HepG2 (cell line): ENCODE results near the gene TUT7.

ENCODE experiments used
- CTCF ChIP-seq: sonication (generic); formaldehyde crosslinking; IDR thresholded peaks from 2 replicates; pipeline ENCODE4 v1.5.0; 2020; ENCODE audit warnings: mild to moderate bottlenecking, missing genetic modification reagents, moderate library complexity
- FOXO4 ChIP-seq: sonication (generic); formaldehyde crosslinking; conservative IDR thresholded peaks from 2 replicates; pipeline ENCODE4 v1.8.1; 2023; ENCODE audit warnings: missing genetic modification reagents
- GLI4 ChIP-seq: sonication (generic); formaldehyde crosslinking; IDR thresholded peaks from 2 replicates; pipeline ENCODE4 v1.5.1; 2020; ENCODE audit warnings: missing genetic modification reagents, mild to moderate bottlenecking, moderate library complexity, borderline replicate concordance
- MAX ChIP-seq: IDR thresholded peaks from 2 replicates; pipeline ENCODE4 v1.6.1; 2012; ENCODE audit warnings: inconsistent platforms
- MXI1 ChIP-seq: IDR thresholded peaks from 3 replicates; pipeline ENCODE4 v1.6.1; 2012; ENCODE audit warnings: low read depth, low read length, inconsistent platforms, borderline replicate concordance
- NCOA5 ChIP-seq: sonication (generic); formaldehyde crosslinking; IDR thresholded peaks from 2 replicates; pipeline ENCODE4 v1.4.0; 2020; ENCODE audit warnings: missing genetic modification reagents
- POLR2AphosphoS5 ChIP-seq: IDR thresholded peaks from 2 replicates; pipeline ENCODE4 v1.6.1; 2012; ENCODE audit warnings: low read depth, low read length
- TMF1 ChIP-seq: sonication (generic); formaldehyde crosslinking; IDR thresholded peaks from 2 replicates; pipeline ENCODE4 v1.8.1; 2022; ENCODE audit warnings: low read depth, missing genetic modification reagents
- ZBTB20 ChIP-seq: sonication (generic); formaldehyde crosslinking; IDR thresholded peaks from 2 replicates; pipeline ENCODE4 v1.8.1; 2023; ENCODE audit warnings: missing genetic modification reagents, low read depth, mild to moderate bottlenecking, borderline replicate concordance
- ZNF317 ChIP-seq: sonication (generic); formaldehyde crosslinking; IDR thresholded peaks from 2 replicates; pipeline ENCODE4 v1.5.0; 2020; ENCODE audit warnings: mild to moderate bottlenecking, missing genetic modification reagents
- ZNF382 ChIP-seq: sonication (generic); formaldehyde crosslinking; IDR thresholded peaks from 2 replicates; pipeline ENCODE4 v1.5.0; 2020; ENCODE audit warnings: missing genetic modification reagents, mild to moderate bottlenecking, borderline replicate concordance

DNA sequence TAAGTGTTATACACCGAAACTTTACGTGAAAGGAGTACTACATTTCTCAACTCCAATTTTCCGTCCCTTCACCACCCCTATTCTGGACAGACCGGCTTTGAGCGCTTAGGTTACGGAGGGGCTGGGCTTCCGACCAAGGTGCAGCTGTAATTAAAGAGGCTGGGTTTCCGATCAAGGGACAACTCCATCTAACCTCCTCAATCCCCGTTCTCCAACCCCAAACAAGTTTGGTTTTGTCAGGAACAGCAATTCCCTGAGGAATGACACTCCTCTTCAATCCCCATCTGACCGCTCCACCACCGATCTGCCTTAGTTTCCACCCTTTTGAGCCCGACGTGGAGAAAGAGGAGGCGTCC lies 577 bp downstream of the TUT7 start:
- no peak for TF ChIP-seq GLI4
- no peak for TF ChIP-seq MXI1
- TF ChIP-seq POLR2AphosphoS5 = no peak
- no peak; the same call in 1 of the 2 replicates for TF ChIP-seq ZBTB20 (CRISPR knock-in tag)
- TF ChIP-seq MAX = no peak
- no peak for TF ChIP-seq ZNF317 (CRISPR knock-in tag)
- no peak for TF ChIP-seq FOXO4 (CRISPR knock-in tag)
- TF ChIP-seq CTCF = no peak
- TF ChIP-seq ZNF382 (CRISPR knock-in tag) = no peak
- TF ChIP-seq NCOA5 = no peak
- TF ChIP-seq TMF1 (CRISPR knock-in tag) = no peak
